Lung microvascular endothelial cell (primary cell): ENCODE measurements around the gene AP5Z1. TPM values are rescaled to one million over a fixed set of nuclear protein-coding genes. Genes with fewer than 3 reads are reported as not detected.
A peak's percentile ranks its signal among the peaks of the same experiment; 100 is the strongest.

ENCODE experiments used
- DNase-seq, 2 donors: peaks; one replicate each; pipeline versions ENCODE4 v3.0.0 to v3.0.0-alpha.2; 2010; ENCODE audit warnings: low read depth in 2 of 2
- total RNA-seq: library from RNA; depleted of rRNA; stranded (reverse); fragments of >200 nt; gene quantifications from 2 replicates; pipeline ENCODE4 v1.2.1, GENCODE V29; 2014

The AP5Z1 gene, protein sequence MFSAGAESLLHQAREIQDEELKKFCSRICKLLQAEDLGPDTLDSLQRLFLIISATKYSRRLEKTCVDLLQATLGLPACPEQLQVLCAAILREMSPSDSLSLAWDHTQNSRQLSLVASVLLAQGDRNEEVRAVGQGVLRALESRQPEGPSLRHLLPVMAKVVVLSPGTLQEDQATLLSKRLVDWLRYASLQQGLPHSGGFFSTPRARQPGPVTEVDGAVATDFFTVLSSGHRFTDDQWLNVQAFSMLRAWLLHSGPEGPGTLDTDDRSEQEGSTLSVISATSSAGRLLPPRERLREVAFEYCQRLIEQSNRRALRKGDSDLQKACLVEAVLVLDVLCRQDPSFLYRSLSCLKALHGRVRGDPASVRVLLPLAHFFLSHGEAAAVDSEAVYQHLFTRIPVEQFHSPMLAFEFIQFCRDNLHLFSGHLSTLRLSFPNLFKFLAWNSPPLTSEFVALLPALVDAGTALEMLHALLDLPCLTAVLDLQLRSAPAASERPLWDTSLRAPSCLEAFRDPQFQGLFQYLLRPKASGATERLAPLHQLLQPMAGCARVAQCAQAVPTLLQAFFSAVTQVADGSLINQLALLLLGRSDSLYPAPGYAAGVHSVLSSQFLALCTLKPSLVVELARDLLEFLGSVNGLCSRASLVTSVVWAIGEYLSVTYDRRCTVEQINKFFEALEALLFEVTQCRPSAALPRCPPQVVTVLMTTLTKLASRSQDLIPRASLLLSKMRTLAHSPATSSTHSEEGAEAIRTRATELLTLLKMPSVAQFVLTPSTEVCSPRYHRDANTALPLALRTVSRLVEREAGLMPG
- 19.2 and 20.2 TPM in 2 replicates for total RNA-seq

- peak; percentile 98 for DNase-seq
These were observed at the start of gene AP5Z1 for GRCh38 chr7:4775250-4775847. Gene AP5Z1, plus strand, starts transcription at chr7:4775623. Its CDS starts 93 bp downstream, at chr7:4775716.

DNA sequence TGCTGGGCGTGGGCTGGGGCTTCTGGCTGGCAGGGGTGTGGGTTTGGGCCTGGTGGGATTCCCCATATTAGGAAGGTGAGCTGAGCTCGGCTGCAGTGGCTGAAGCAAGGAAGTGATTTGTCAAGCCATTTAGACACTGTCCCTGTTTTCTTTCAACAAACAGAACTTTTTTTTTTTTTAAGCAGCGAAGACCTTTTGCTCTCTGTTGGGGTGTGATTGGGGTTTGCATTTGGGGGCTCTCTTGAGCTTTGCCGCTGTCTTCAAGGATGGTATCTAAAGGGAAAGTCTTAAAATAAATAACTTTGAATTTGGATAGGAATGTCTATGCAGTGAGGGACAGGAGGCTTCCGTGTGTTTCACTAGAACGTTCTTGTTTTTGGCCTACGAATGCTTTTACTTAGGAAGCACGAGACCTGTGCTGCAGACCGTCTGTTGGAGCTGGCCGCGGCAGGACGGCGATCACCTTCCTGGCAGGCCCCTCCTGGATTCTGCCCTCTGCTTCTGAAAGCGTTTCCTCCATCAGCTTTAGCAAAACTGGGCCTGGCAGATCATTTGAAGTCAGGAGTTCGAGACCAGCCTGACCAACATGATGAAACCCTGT is 49.5 kb upstream of the AP5Z1 start:
- DNase-seq = peak; percentile 68 to 93

GRCh38 chr7:4726566-4726965 is 48.9 kb upstream of the AP5Z1 start:
- DNase-seq = no peak

DNA sequence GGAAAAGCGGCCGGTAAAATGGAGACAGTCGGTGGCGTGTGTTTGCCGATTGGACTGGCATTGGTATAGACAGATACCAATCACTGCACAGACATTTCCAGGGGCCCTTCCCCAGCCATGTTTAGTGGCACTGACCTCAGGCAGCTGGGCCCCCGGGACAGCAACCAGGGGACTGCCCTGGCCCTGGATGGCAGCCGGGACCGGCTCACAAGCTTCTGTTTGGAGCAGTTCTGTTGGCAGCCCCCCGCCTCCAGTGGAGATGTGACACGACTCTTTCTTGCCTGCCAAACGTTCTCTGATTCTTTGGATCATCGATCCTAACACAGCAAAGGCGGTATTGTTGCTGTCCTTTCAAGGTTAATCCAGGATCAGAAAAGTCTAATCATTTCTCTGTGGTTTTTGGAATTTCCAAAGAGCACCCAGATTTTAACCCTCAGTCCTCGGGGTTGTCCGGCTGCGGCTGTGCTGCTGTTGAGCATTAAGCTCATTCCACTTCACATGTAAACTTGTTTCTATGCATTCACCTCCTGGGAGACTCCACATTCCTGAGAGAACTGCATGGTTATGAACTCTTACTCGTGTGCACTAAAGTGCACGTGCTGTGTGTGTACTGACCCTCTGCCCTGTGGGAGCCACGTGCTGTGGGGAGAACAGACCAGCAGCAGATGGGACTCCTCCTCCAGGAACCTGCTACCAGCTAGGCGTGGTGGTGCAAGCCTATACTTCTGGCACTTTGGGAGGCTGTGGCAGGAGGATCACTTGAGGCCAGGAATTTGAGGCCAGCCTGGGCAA is 47.3 kb upstream of the AP5Z1 start:
- DNase-seq = no peak

- no peak for DNase-seq
These were observed 46.2 kb upstream of the AP5Z1 start for GRCh38 chr7:4729266-4729665.

DNA sequence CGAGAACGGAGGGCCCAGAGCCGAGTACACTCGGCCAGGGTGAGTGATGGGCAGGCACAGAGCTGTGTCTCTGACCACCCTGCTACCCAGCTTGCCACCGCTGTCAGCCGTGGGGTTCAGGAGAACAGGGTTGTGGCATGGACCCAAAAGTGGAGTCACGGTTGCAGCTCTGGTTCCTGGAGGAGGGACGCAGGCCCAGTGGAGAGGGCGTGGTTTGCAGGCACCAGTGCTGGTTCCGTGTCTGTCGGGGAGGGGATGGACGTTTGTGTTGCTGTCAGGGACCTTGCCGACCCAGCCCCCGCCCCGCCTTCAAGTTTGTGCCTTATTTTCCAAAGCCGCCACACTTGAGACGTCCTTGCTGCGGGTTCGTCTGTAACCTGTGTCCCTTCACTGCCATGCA is 45.1 kb upstream of the AP5Z1 start:
- no peak for DNase-seq

- DNase-seq = no peak
These were observed 44.5 kb upstream of the AP5Z1 start for GRCh38 chr7:4730971-4731370.

GRCh38 chr7:4731803-4732202 is 43.6 kb upstream of the AP5Z1 start:
- no peak for DNase-seq

DNA sequence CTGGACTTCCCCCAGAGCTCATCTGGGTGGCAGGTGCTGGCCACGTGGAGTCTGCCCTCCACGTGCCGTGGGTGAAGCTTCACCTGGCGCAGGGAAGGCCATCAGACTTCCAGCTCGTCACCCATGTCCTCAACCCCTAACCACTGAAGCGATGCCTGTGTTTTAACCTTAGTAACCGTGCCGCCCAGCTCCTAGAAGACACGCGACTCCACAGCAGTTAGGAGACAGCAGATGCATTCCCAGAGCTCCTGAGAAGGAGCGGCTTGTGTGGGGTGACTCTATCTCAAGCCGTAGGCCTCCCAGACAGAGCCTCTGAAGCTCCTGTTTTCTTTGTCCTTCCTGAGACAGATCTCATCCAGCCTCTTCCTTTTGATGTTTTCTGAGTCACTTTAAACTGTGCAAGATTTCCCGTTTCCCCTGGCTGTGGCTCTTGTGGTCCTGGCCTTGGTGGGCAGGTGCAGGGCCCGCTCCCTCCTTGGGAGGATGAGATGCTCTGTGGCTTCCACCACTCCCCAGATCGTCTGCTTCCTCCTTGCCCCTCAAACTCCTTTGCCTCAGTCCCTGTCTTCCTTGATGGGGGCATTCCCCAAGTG is 41.4 kb upstream of the AP5Z1 start:
- DNase-seq = peak in 1 of 2 donors; percentile 37

DNA sequence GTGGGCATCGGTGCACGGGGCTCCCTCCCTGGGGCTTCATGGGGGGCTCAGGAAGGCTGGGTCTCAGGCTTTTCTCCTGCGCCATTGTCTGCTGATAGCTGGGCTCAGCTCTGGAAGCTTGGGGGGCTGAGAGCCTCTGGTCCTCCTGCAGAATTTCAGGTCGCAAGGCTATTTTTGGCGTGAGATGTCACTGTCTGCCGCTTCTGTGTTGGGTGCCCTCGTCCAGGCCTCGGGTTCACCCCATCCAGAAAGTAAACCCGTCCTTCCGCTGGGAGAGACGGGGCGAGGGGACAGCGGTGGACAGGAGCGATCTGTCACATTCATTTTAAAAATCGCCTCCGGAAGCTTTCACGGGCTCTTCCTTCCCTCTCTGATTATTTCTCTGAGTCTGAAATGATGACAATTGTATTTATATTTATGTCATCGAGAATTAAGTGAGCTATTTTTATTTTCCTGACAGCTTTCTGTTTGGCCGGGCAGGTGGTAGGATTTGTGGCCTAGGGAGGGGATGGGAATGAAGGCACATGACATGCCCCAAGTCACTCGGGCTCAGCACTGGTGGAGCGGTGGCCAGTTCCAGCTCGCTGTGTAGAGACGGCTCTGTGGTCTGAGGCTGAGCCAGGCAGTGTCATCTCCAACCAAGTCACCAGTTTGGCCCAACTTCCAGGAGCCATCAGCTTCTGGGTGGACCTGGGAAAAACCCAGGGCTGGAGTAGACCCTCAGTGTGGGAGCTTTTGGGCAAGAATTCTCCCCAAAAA is 40.7 kb upstream of the AP5Z1 start:
- DNase-seq = no peak

- DNase-seq = no peak
These were observed 38.1 kb upstream of the AP5Z1 start for GRCh38 chr7:4737300-4737699.

DNA sequence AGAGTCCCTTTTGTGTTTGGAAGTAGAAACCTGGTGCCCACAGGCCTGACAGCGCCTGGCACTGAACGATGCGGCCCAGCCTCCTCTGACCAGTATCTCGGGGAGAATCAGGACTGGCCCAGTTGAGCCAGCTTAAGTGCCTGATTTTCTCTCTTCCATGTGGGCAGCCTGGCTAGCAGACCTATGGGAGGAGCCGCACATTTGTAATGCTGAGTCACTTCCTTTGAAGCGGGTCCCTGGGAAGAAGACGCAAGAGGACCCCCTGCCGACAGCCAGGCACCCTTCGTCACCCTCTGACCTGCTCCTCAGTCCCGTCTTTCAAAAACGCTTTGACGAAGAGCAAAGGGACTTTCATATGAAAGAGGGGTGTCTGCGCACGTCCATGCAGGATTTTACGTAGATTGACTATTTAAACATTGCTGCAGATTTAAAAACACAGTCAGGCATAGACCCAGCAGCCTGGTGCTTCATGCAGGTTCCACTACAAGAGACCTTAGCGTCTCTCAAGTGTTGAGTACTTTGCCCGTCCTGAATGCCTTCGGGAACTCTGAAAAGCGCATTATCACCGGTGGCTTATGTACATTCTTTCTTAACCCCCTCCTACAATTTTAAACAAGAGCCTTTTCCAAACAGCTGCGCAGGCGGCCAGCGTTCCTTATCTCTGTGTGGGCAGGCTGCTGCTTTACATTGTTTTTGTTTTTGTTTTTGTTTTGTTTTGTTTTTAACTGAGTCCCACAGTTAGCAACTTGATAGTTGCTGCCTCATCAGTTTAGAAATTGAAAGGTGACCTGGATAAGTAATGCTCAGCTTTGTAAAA is 36.5 kb upstream of the AP5Z1 start:
- peak; percentile 79 to 92 for DNase-seq

DNA sequence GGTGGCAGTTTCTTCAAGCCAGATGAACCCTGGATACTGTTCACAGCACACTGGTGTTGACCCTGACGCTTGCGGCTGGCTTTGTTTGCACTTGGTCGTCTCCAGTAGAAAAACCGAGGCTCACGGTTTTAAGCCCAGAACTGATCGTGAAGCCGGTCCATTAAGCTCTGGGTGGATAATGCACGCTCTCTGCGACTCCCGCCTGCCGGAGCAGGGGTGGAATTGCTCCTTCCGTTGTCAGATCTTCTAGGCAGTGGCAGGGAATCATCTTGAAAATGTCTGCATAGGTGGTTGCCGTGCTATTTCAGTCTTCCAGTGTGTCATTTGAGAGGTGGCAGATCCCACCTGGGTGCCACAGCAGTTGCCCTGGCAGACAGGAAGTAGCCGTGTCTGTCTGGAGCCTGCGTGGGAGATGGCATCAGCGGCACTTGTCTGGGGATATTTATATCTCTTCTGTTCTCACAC is 35.9 kb upstream of the AP5Z1 start:
- DNase-seq = peak; percentile 63 to 71

GRCh38 chr7:4740796-4741195 is 34.6 kb upstream of the AP5Z1 start:
- no peak for DNase-seq

GRCh38 chr7:4742051-4742573 is 33.3 kb upstream of the AP5Z1 start:
- no peak for DNase-seq

DNA sequence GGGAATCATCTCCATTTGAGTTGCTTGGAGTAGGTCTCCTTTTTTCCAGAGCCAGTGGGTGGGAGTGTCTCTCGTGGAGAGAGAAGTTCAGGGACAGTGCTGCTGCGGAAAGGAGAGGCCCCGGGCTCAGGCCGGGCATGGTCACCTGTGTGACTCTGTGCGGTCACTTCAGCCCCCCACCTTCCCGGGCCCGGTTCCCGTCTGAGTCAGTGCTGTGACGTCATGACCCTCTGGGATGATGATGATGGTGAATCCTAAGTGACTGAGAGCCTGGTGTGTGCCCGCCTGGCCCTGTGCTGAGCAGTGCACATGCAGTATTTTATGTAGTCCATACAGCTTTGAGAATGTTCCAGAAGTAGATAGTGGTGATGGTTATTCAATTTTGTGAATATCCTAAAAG is 32.6 kb upstream of the AP5Z1 start:
- no peak for DNase-seq

DNA sequence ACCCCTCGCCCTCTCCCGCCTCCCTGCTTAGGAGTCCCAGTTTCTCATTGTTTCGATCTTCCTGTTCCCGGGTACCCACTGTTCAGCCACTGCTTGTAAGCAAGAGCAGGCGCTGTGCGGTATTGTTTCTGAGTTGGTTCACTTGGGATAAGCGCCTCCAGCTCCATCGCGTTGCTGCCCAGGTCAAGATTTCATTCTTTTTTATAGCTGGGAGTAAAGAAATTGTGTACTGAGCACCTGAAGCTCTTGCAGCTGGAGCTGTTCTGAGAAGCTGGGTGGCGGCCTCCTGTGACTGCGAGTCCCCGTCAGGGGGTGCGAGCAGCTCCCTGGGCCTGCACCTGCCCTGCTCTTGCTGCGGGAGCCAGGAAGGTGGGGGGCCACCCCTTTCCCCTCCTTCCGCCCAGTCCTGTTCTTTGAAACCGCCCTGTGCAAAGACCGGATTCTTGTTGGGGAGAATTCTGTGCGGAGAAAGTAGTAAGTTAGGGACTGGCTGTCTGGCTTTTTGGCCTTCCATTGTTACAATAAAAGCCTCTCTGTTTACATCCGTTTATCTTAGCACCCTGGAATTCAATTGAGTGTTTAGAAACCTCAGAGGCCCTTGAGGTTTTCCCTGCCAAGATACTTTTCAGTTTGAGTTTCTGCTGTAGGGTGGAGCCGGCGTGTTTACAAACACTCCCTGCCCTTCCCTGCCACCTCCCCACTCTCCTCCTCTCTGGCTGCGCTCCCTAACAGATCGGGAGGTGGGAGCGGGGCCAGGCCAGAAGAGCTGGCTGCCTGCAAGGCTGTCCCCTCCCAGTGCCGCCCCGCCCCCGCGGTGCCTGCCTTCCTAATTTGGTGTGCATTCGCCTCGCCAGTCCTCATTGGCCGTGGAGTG is 30.8 kb upstream of the AP5Z1 start:
- DNase-seq = peak; percentile 97 to 99
